Glomerular visceral epithelial cell (primary cell): ENCODE results near the gene NSUN6.

ENCODE experiments used
- DNase-seq: peaks from one replicate; pipeline ENCODE4 v3.0.0-alpha.2; 2016; ENCODE audit errors: extremely low spot score

The NSUN6 gene

DNA sequence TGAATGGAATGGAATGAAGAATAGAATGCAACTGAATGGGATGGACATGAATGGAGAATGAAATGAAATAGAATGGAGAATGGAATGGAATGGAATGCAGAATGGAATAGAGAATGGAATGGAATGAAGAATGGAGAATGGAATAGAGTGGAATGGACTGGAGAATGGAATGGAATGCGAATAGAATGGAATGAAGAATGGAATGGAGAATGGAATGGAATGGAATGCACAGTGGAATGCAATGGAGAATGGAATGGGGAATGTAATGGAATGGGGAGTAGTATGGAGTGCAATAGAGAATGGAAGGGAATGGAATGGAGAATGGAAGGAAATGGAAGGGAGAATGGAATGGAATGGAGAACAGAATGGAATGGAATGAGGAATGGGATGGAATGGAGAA is 93.4 kb downstream of the NSUN6 start:
- DNase-seq = no peak

DNA sequence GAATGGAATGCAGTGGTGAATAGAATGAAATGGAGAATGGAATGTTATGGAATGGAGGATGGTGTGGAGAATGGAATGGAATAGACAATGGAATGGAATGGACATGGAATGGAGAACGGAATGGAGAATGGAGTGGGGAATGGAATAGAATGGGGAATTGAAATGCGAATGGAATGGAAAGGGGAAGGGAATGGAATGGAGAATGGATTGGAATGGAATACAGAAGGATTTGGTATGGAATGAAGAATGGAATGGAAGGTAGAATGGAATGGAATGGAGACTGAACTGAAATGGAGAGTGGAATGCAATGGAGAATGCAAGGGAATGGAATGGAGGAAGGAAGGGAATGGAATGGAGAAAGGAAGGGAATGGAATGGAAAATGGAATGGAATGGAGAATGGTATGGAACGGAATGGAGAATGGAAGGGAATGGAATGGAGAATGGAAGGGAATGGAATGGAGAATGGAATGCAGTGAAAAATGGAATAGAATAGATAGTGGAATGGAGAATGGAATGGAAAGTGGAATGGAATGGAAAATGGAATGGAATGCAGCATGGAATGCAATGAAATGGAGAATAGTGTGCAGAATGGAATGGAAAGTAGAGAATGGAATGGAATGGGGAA is 94.8 kb downstream of the NSUN6 start:
- no peak for DNase-seq

DNA sequence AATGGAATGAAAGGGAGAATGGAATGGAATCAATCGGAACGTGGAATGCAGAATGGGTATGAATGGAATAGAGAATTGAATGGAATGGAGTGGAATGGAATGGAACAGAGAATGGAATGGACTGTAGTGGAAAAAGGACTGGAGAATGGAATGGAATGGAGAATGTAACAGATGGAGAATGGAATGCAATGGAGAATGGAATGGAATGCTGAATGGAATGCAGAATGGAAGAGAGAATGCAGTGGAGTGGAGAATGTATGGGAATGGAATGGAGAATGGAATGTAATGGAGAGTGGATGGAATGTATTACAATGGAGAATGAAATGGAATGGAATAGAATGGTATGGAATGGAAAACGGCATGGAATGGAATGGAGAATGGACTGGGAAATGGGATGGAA is 96.9 kb downstream of the NSUN6 start:
- DNase-seq = no peak

DNA sequence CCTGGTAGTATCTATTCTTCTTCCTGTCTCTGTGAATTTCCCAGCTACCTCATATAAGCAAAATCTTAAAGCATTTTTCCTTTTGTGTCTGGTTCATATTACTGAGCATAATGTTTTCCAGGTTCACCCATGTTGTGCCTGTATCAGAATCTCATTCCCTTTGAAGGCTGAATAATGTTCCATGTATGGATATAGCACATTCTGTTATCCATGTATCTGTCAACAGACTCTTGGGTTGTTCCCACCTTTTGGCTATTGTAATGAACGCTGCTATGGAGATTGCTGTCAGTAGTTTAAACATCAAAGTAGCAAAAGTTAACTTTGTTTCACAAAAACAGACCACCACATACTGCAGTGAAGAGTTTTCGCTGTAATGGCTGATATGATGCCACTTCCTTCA is 99.9 kb downstream of the NSUN6 start:
- DNase-seq = no peak

DNA sequence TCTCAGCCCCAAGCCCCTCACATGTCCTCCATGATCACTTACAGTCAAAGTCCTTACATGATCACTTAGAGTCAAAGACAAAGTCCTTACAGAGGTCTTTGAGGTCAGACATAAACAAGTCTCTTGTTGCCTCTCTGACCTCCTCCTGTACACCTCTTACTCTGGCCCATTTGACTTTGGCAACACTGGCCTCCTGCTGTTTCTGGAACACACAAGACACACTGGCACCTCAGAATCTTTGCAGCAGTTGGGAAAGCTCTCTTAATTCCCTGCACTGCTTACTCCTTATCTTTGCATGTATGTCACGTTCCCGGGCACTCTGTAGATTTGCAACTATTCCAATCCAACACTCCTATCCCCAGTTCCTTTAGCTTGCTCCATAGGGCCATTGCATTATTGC is 102.3 kb downstream of the NSUN6 start:
- no peak for DNase-seq

DNA sequence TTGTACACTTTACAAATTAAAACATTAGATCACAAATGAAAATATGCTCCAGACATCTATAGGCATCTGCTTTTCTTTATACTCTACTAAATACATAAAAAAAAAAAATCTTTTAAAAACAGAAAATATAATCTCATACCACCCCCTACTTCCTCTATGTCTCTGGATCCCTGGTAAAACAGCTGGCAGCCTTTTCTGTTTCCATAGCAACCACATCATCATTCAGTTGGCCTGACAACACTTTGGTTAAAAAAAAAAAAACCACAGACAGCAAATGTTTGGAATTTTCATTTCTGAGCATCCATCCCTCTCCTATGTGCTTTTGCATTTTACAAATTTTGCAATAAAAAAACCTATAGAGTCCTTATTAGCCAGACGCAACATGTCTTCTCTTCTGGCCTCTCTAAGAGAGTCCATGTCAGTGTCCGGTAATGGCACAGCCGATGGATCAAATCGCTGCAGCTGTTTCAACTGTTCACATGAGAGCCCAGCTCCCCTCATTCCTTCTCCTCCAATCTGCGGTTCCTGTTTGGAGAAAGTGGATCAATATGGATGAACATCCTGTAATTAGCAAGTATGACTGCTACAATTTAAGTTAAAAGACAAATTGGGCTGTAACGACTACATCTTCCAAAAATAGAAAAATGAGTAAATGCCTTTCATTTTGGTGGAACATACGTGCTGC is 105.6 kb downstream of the NSUN6 start:
- peak; percentile 29 for DNase-seq

DNA sequence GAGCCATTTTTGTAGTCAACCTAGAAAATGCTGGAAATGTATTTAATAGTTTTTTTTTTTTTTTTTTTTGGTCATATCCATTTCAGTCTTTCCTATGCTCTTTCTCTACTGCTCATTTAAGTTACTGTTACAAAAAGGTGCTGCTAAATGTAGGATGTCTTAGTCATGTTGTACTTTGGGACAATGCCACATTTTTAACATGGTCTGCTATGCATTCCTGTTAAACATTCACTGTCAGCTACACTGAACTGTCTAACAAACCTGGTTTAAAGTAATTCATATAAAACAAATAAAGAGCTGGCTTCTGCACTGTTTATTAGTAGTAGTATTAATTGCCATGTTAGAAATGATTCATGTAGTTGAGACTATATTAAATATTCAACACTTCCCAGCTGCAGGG is 108.6 kb downstream of the NSUN6 start:
- peak; percentile 40 for DNase-seq

DNA sequence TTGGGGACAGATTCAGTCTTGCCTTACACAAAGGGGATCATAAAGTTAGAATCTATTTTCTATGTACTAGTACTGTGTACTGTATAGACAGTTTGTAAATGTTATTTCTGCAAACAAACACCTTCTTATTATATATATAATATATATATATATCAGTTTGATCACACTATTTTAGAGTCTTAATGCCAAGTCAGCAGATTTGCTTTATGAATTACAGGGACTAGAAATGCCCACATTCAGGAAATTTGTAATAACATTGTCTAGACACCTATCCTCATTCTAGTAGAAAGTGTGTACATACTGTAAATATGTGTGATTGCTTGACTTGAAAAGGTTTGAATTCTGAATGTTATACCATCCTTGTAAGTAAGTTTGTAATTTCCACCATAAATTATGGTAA is 111.2 kb downstream of the NSUN6 start:
- no peak for DNase-seq

DNA sequence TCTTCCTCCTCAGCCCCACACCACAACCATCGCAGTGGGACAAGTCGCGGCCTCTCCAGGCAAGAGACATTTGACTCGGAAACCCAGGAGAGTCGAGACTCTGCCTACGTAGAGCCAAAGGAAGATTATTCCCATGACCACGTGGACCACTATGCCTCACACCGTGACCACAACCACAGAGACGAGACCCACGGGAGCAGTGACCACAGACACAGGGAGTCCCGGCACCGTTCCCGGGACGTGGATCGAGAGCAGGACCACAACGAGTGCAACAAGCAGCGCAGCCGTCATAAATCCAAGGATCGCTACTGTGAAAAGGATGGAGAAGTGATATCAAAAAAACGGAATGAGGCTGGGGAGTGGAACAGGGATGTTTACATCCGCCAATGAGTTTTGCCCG is 112.1 kb downstream of the NSUN6 start:
- DNase-seq = no peak

DNA sequence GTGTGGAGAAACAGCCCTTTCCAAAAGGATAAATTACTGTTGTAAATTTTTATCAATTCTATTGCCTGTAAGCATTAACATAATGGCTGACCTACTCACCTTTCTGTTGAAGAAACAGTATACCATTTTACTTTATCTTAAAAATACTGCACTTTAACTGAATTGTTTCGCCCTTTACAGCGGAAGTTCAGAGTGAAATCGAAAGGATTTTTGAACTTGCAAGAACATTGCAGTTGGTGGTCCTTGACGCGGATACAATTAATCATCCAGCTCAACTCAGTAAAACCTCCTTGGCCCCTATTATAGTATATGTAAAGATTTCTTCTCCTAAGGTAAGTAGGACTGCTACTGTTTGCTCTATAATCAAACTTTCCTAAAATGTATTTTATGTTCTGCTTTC is 117.5 kb downstream of the NSUN6 start:
- no peak for DNase-seq

DNA sequence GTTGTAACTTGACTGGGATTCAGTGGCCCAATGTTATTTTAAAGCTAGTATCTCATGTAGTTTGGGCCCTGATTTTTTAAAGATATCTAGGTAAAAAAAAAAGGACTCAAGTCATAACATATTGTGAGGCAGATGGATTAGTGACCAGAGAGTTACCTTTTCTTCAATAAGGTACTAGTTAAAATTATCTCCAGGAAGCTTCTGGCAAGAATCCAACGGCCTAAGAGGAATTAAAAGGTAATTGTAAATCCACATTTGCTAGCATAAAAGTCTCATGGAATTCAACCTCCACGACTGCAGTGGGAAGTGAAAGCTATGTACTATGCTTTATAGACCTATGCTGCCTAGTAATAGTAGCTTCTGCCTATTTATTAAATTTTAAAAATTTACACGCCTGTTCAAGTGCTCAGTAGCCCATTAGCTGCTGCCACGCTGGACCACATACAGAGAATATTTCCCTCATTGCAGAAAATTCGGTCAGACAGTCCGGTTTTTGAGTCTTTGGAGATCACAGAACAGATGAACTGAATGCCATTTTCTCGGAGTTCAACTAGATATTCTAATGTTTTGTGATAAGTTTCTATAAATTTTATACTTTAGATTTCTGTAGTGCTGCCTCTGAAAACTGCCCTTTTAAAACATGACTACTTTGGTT is 118.4 kb downstream of the NSUN6 start:
- no peak for DNase-seq

DNA sequence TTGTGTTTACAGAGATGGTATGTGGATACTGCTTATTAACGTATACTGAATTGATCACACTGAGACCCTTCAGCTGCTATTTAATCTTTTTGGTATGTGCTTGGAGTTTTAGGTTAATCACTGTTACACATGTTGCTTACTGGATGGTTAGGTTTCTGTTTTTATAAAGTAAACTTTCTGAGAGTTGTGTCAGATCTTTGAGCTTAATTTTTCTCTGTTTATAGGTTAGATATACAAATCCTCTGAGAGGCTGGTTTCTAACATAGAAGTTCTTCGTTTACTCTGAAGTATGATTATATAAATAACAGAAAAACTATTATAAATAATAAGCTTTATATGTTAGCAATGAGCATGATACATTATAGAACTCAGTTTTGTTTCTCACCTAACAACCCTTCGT is 123.1 kb downstream of the NSUN6 start:
- DNase-seq = no peak

DNA sequence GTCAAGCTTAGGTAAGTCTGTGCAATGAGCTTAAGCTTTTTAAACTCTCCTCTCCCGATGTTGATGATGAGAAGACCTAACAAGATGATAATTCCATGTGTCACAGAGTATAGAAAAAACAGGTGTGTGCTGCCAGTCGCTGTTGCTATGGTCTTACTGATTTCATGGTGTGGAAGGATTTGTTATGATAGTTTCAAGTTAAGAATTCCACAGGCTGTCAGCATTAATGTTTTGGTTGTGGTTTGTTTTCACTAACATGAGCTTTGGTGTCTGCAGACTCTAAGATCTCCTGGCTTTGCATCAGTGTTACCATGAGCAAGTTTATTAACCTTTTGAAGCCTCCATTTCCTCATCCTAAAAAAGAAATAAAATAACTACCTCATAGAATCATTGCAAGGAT is 123.7 kb downstream of the NSUN6 start:
- no peak for DNase-seq

DNA sequence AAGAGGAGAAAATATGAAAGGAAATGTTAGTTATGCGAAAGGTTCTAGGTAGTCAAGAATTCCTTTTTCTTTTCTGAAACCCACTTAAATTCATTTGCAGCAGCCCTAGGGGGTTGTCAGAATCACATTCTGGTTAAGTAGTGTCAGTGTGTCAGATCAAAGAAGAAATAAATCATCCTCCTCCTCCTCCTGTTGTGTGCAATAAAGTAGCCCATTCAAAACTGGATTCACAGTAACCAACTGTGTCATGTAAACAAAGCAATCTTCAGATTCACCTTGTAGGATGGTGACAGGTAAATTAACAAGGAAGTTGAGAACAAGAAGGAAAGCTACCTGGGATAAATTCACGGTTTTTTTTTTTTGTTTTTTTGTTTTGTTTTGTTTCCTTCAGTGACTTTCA is 127.5 kb downstream of the NSUN6 start:
- DNase-seq = no peak

DNA sequence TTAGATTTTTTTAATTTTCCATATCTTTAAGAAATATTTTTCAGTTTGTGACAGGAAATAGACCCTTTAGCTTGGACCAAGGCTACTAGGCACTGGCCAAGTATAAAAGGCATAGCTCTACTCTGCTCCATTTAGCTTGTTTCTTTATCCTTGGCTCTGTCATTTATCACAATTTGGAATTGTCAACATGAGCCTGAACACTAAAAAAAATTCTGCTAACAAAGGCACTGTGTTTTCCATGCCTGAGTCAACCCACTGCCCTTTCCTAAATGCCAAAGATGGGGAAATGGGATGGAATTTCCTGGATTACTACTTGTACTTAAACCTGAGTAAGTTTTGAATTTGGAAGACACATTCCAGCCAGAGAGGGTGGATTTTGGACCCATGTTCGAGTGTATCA is 128.4 kb downstream of the NSUN6 start:
- DNase-seq = no peak

DNA sequence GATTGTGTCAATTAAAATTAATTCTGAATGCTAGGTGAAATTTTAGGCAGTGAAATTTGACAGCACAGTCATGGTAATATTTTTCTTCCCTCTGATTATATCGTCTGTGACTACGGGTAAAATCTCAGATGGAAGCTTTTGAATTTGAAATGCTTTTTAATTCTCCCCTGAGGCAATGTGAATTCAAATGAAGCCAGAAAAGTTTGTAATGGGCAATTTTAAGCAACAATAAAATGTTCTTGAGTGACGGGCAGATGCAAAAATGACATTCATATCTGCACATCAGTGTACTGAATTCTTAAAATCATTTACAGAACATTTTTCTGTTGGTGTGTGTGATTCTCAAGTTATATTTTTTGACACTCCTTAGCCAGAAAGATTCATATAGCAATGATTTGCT is 134.5 kb downstream of the NSUN6 start:
- no peak for DNase-seq

DNA sequence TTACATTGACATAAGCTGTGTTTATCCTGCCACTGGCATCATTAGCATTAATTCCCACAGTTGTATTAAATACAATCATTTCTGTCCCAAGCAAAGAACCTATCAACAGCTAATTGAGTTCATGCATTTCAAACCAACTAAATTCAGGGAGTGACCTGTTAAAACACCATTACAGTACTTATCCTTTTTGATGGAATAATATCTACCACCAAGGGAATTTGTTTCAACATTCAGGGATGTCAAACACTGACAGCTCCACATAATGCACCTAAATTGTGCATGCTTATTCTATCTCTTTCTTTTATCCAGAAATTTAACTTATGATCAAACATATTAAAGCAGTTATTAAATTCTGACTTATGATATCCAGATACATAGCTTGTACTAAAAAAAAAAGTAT is 136.8 kb downstream of the NSUN6 start:
- no peak for DNase-seq

DNA sequence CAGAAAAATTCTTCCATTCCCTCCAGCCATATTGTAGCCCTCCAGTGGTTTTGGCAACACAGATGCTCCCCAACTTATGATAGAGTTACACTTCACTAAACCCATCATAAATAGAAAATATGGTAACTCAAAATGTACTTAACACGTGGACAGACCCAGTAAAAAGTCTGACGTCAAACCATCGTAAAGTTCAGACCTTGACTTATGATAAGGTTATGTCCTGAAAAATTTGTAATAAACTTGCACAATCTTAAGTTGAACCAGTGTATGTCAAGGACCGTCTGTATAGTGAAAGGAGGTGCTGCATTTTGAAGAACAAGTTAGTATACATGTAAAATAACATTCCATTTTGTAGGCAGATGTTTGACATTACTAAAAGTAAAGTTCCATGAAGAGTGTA is 142.8 kb downstream of the NSUN6 start:
- DNase-seq = no peak

DNA sequence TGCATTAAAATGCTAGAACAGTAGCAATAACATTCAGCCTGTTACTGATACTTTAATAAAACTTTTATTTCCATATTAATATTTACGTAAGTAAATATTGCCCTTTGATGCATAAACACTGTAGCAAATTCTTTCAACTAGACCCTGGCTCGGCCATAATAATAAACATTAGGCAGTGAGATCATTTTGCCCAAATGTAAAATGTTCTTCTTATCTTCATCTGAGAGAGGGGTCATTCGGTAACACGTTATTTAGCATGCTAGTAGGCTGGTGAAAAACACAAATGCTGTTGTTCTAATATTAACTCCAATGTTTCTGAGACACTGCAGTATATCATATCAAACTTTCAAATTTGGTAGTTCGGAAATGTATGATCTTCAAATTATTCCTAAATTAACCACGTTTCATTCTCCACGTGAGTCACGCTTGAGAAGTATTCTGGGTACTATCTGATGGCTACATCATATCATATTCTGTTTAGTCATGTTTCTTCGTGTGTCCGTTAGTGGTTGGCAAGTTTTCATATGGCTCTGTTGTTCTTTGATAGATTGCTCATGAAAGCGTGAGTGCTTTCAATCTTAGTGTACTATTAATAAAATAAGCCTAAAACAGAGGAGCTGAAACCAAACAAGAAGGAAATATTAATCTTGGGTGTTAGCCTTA is 145.8 kb downstream of the NSUN6 start:
- peak; percentile 23 for DNase-seq

DNA sequence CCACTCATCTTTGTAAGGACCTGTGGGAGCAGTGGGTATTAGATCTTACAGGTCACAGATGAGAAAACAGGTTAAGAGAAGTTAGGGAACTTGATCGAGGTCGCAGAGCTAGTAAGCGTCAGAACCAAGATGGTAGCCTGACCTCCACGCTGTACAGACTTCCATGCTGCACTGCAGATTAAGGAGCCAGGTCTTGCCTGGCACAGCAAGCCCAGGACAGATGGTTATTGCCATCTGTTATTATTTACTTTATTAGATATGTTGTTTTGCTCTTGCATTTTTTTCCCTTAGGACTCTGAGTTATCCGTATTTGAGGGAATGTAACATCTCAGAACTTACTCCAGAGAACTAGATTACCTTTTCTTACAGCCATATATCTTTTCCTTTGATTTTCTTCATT is 147.2 kb downstream of the NSUN6 start:
- DNase-seq = no peak

DNA sequence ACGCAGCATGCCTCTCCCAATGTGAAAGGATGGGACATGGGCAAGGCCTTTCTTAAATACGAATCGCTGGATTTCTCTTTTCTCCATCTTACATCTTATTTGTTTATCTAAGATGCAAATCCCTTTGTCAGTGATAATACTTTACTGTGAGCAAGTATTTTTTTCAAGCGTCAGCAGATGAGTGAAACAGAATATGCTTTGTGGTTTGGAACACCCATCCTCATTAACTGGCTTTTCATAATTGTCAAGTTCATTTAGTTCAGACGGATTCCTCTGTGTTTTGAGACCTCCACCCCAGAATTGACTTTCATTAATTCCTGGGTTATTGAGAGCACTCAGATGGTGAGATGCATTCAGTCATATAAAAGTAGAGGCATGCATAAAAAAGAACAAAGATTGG is 149.8 kb downstream of the NSUN6 start:
- no peak for DNase-seq

DNA sequence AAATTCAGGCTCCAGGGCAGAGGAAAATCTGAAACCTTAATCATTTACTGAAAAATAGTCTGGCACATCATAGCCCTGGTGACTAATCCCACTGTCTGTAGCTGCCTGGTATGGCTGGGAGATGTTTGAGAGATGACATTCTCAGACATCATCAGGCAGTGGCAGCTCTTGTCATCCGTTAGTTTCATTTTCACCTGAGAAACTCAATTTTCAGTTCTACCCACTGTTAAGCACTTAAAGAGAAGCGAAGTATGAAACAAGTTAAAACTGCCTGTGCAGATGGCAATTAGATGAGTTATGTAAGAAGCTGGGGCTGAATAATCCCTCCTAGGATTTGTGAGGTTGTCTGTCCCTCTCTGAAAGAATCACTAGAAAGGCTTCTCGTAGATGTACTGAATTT is 150.2 kb downstream of the NSUN6 start:
- DNase-seq = peak; percentile 74

DNA sequence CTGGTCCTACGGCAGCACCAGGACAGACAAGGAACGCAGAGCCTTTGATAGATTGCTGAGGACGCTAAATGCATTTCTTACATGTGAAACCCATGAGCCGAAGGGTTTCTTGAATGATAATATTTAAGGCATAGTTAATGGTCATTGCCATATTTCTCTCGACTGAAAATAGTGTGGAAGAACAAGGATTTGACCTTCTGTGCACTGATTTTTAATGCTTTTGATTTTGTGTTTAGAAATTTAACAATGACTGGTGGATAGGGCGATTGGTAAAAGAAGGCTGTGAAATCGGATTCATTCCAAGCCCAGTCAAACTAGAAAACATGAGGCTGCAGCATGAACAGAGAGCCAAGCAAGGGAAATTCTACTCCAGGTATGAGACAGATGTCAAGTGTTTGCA is 150.8 kb downstream of the NSUN6 start:
- no peak for DNase-seq
